ENCODE data around the gene EZH1. TPM values are rescaled to one million over a fixed set of nuclear protein-coding genes. Genes with fewer than 3 reads are reported as not detected.

The EZH1 gene
- total RNA-seq (2022; extraction: Qiagen RNA extraction; ENCODE audit: low read depth): 8.1 to 12.6 TPM (median 11.6 TPM) in 5 replicates

DNA sequence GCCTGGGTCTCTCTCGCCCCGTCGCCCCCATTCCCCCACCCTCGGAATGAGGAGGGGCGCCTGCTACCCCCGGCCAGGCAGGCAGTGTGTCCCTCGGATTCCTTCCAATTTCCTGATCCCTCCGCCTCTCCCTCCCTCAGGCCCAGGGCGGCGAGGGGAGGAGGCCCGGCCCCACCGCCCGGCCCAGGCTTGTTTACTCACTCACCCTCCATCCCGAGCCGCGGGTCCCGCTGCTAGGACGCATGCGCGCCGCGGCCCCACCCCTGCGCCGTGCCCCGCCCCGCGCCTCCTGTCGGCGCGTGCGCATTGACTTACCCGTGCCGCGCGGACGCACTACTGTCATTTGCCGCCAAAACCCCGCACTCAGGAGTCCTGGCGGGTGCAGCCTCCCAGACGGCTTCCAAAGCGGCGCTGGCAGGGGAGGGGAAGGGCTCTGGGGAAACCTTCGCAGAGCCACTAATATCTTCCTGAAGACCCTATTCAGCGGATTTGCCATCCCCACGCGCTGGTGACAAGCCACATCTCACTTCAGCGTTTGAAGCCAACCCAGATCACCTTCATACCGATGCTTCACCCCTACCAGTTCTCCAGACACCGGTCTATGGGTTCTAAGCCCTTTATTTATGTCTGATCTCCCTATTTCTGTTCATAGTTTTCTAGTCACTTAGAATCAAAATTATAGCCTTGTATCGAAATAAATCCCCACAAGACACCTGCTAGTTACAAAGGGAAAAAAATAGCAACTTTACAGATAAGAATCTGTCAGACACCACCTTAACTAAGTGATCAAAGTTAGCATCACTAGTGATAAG is at the start of gene EZH1:
Gene EZH1, minus strand, starts transcription at position 235 of the 812 bp plus-strand sequence. CDS start 16,099 bp downstream, outside the sequence.

DNA sequence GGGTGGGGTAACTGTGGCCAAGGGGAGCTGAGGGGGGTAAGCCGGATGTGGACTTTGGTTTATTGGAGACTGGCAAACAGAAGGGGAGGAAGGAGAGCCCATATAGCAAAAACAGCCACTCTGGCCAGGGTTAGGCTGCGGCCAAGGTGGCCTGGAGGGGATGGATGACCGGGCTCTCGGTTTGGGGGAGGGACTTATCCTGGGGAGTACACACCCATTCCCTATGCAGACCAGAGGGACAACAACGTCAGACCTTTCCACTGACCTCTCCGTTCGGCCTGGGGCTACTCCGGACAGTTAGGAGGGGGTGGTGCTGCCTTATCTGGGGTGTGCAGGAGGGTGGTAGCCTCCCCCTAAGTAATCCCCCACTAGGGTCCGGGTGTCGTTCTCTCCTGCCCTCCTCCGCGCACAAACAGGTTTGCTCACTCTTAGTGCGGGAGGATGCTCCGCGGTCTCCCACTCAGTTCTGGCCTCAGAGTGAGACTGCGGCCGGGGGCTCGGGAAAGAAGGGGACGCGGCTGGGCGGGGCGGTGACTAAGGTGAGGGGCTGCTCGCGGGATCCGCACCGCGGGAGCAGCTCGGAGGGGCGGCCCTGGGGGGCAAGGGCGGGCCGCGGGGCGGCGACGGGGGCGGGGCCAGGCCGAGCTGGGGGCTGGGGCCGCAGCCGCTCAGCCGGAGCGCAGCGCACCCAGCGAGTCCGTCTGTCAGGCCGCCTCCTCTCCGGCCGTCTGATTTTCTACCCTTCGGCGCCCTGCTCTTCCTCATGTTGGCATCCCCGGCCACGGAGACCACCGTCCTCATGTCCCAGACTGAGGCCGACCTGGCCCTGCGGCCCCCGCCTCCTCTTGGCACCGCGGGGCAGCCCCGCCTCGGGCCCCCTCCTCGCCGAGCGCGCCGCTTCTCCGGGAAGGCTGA is 35.4 kb upstream of the EZH1 start, which contains the start of gene WNK4:
Gene WNK4, plus strand, starts transcription at position 675 of the 915 bp plus-strand sequence. Its CDS starts 89 bp downstream, at position 764.

DNA sequence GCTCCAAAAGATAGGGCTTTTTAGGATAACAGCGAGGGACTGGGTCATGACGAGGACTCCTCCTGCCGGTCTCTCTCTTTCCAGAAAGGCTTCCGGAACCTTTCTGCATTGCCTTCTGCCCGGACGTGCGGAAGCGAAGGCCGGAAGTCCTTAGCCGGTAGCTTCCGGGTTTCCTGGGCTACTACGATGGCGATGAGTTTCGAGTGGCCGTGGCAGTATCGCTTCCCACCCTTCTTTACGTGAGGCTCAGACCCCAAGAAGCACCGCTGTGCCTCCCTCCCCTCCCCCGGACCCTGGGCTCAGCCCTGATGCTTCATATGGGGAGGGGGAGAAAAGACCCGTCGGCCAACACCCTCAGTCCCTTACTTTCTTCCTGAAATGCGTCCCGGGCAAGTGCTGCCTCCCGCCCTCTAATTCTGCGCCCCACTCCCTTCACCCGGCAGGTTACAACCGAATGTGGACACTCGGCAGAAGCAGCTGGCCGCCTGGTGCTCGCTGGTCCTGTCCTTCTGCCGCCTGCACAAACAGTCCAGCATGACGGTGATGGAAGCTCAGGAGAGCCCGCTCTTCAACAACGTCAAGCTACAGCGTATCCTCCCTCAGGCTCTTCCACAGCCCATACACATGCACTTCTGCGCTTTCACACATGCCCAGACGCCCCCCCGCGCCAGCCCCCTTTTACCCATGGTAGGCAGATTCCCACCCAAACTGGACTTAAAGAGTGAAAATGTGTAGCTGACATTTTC is 28.6 kb upstream of the EZH1 start, which contains the start of gene VPS25:
Gene VPS25, plus strand, starts transcription at position 160 of the 746 bp plus-strand sequence. Its CDS starts 27 bp downstream, at position 187.

DNA sequence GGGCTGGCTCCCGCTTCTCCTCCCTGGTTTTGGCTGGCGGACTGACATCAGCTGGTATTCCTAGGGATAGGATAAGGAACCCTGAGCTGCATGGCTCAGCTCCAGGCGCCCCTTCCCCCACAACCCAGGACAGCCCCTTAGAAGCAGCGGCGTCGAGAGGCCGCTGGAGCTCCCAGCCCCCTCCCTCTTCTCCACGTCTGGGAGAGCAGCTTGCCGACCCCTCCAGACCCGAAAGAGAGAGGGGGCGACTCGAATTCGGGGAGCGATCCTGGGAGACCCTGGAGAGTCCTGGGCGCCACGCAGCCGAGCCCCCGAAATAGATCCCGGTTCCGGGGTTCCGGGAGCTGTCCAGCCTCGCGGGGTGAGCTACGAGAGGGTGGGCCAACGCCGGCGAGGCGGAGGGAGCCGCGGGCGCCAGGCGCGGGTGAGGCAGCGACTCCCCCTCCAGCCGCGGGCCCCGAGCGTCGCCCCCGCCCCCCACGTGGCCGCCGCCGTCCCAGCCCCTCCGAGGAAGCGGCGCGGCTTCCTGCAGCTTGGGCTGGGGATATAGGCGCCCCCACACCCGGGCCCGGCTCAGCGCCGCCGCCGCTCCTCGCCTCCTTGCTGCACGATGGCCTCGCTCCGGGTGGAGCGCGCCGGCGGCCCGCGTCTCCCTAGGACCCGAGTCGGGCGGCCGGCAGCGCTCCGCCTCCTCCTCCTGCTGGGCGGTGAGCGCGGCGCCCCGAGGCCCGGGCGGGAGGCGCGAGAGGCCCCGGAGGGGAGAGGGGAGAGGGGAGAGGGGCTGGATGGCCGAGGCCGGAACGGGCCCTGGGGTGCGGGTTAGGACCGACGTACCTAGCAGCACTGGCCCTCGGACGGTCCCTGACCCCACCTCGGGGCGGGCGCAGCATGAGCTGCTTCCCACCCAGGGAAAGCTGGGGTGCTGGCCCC is 16.1 kb upstream of the EZH1 start, which contains the start of gene RAMP2:
Gene RAMP2, plus strand, starts transcription at position 576 of the 930 bp plus-strand sequence. Its CDS starts 35 bp downstream, at position 611.

DNA sequence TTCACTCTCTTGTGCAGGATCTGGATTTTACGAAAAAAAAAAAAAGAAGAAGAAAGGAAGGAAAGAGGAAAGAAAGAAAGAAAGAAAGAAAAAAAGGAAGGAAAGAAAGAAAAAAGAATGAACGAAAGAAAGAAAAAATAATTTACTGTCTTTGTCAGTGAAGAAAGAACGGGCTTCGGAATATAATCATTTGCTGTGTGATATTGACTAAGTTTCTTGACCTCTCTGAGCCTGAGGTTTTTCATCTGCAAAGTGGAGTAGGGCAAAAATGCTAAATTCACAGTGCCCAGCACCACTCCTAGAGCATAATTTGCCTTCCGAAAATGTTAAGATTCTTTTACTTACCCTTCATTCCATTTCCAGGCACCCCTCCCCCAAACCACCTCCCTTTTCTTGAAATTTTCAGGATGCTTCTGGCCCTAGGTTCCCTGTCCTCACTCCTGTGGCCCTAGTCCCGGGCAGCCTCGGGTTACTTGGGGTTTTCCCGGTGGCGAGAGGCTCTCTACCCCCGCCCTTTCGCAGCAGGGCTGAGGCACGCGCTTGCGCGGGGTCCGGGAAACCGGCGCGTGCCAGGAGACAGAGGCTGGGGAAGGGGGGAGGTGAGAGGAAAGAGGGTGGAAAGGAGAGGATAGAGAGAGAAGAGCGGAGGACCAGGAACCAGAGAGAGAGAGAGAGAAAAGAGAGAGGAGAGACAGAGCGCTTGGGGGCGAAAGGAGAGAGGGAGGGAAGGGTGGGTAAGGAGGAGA is 62.7 kb downstream of the EZH1 start, which contains the start of gene CNTNAP1:
Gene CNTNAP1, plus strand, starts transcription at position 556 of the 746 bp plus-strand sequence. CDS start 299 bp downstream, outside the sequence.

DNA sequence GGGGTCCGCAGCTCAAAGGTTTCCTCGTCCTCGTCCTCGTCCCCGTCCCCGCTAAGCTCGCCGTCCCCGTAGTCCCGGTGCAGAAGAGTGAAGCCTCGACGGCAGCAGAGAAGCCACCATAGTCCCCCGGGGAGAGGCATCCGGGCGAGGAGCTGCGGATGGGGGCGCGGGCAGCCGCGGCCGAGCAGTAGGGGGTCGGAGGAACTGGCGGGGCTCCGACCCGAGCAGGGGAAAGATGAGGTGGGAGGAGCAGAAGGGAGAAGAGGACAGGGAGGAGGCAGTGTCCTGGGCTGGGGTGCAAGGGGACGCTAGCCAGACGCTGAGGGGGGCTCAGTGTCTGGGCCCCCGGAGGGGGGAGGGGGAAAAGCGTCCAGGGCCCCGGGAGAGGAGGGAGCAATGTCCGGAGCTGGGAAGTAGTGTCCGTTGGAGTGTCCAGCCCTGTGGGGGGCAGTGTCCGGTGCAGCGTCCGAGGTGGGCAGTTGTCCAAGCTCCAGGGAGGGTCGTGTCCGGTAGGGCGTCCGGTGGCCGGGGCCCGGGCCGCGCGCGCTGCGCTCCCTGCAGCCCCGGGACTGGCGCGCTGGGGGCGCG is 68.3 kb downstream of the EZH1 start, which contains the start of gene PLEKHH3:
Gene PLEKHH3, minus strand, starts transcription at position 571 of the 588 bp plus-strand sequence. Its CDS starts 431 bp downstream, at position 140.

DNA sequence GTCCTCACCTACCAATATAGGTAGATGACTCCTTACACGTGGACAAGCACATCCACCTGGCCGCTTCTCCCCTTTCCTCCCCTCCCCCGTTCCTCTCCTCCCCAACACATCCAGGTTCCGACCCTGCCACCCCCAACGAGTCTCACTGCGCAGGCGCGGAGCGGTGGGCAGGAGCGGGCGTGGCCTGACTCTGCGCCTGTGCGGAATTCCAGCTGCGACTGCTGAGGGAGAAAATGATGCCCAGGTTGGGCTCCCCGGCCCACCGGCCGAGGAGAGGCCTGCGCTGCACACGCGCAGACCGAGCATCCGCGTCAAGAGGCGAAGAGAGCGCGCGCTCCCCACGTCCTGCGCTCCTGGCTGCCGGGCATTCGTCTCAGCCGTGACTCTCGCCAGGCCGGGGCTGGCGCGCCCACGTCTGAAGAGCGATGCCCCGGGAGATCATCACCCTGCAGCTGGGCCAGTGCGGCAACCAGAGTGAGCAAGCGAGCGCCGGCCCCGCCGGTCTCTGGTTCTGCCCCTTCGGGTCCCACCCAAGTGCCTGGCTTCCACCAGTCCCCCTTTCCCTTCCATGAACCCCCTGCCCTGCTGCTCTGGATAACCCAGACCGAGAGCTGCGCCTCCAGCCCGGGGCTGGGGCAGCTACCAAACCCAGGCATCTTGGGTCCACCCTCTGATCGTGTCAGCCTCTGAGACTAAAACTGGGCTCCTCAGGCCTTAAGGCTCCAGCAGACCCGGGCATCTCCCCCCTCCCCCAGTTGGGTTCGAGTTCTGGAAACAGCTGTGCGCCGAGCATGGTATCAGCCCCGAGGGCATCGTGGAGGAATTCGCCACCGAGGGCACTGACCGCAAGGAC is 85.5 kb downstream of the EZH1 start, which contains the start of gene TUBG2:
Gene TUBG2, plus strand, starts transcription at position 206 of the 853 bp plus-strand sequence. Its CDS starts 220 bp downstream, at position 426.

Other genes with a start within 250 kb of the EZH1 start
- gene NAGLU, start 208.8 kb downstream of the EZH1 start, total RNA-seq (2022; extraction: Qiagen RNA extraction; ENCODE audit: low read depth): 31.1 to 46.8 TPM (median 42.4 TPM) in 5 replicates
- 1.2 to 1.9 TPM (median 1.5 TPM) in 5 replicates for gene HSD17B1, start 192.1 kb downstream of the EZH1 start, total RNA-seq (2022; extraction: Qiagen RNA extraction; ENCODE audit: low read depth)
- gene COASY, start 182.9 kb downstream of the EZH1 start, total RNA-seq (2022; extraction: Qiagen RNA extraction; ENCODE audit: low read depth): 104 to 135 TPM (median 124 TPM) in 5 replicates
- gene MLX, start 177.9 kb downstream of the EZH1 start, total RNA-seq (2022; extraction: Qiagen RNA extraction; ENCODE audit: low read depth): 51.8 to 60.6 TPM (median 57.2 TPM) in 5 replicates
- gene PSMC3IP, start 167.3 kb downstream of the EZH1 start, total RNA-seq (2022; extraction: Qiagen RNA extraction; ENCODE audit: low read depth): 35.3 to 49.1 TPM (median 36.5 TPM) in 5 replicates
- gene RETREG3, start 135.7 kb downstream of the EZH1 start, total RNA-seq (2022; extraction: Qiagen RNA extraction; ENCODE audit: low read depth): 27.4 to 32.7 TPM (median 29.2 TPM) in 5 replicates
- 145 to 162 TPM (median 150 TPM) in 5 replicates for gene TUBG1, start 135.4 kb downstream of the EZH1 start, total RNA-seq (2022; extraction: Qiagen RNA extraction; ENCODE audit: low read depth)
- gene TUBG2, start 85.8 kb downstream of the EZH1 start, total RNA-seq (2022; extraction: Qiagen RNA extraction; ENCODE audit: low read depth): 21.3 to 26.6 TPM (median 23.8 TPM) in 5 replicates
- gene PLEKHH3, start 68.0 kb downstream of the EZH1 start, total RNA-seq (2022; extraction: Qiagen RNA extraction; ENCODE audit: low read depth): 11.4 to 20.4 TPM (median 18.3 TPM) in 5 replicates
- gene CCR10, start 63.2 kb downstream of the EZH1 start, total RNA-seq (2022; extraction: Qiagen RNA extraction; ENCODE audit: low read depth): 0.30 to 0.63 TPM (median 0.37 TPM) in 5 replicates
- gene CNTNAP1, start 62.5 kb downstream of the EZH1 start, total RNA-seq (2022; extraction: Qiagen RNA extraction; ENCODE audit: low read depth): 5.1 to 6.9 TPM (median 5.5 TPM) in 5 replicates
- 0.65 to 1.3 TPM (median 0.99 TPM) in 5 replicates for gene RAMP2, start 16.2 kb upstream of the EZH1 start, total RNA-seq (2022; extraction: Qiagen RNA extraction; ENCODE audit: low read depth)
- gene VPS25, start 28.4 kb upstream of the EZH1 start, total RNA-seq (2022; extraction: Qiagen RNA extraction; ENCODE audit: low read depth): 126 to 132 TPM (median 128 TPM) in 5 replicates
- gene WNK4, start 35.6 kb upstream of the EZH1 start, total RNA-seq (2022; extraction: Qiagen RNA extraction; ENCODE audit: low read depth): 0.92 to 2.0 TPM (median 1.3 TPM) in 5 replicates
- gene COA3, start 53.7 kb upstream of the EZH1 start, total RNA-seq (2022; extraction: Qiagen RNA extraction; ENCODE audit: low read depth): 118 to 141 TPM (median 138 TPM) in 5 replicates
- 0.08 to 0.27 TPM (median 0.25 TPM) in 3 of 5 replicates, not detected in the others for gene CNTD1, start 53.8 kb upstream of the EZH1 start, total RNA-seq (2022; extraction: Qiagen RNA extraction; ENCODE audit: low read depth)
- 76.8 to 105 TPM (median 80.9 TPM) in 5 replicates for gene BECN1, start 79.2 kb upstream of the EZH1 start, total RNA-seq (2022; extraction: Qiagen RNA extraction; ENCODE audit: low read depth)
- gene PSME3, start 88.4 kb upstream of the EZH1 start, total RNA-seq (2022; extraction: Qiagen RNA extraction; ENCODE audit: low read depth): 225 to 304 TPM (median 243 TPM) in 5 replicates
- gene AOC2, start 99.5 kb upstream of the EZH1 start, total RNA-seq (2022; extraction: Qiagen RNA extraction; ENCODE audit: low read depth): 1.4 to 3.0 TPM (median 2.0 TPM) in 5 replicates
- 0.97 to 2.1 TPM (median 1.0 TPM) in 5 replicates for gene AOC3, start 106.2 kb upstream of the EZH1 start, total RNA-seq (2022; extraction: Qiagen RNA extraction; ENCODE audit: low read depth)
- gene G6PC1, start 155.8 kb upstream of the EZH1 start, total RNA-seq (2022; extraction: Qiagen RNA extraction; ENCODE audit: low read depth): not detected in 5 replicates
- gene AARSD1, start 219.4 kb upstream of the EZH1 start, total RNA-seq (2022; extraction: Qiagen RNA extraction; ENCODE audit: low read depth): 51.5 to 58.5 TPM (median 55.3 TPM) in 5 replicates
- 0.55 to 0.99 TPM (median 0.84 TPM) in 5 replicates for gene PTGES3L, start 235.0 kb upstream of the EZH1 start, total RNA-seq (2022; extraction: Qiagen RNA extraction; ENCODE audit: low read depth)
- gene RUNDC1, start 235.5 kb upstream of the EZH1 start, total RNA-seq (2022; extraction: Qiagen RNA extraction; ENCODE audit: low read depth): 19.6 to 21.7 TPM (median 20.3 TPM) in 5 replicates